Epithelial cell of proximal tubule (primary cell): Measurements from ENCODE around the gene PCCA. TPM values are rescaled to one million over a fixed set of nuclear protein-coding genes. Genes with fewer than 3 reads are reported as not detected.

Experiments used
- DNase-seq: peaks from one replicate; pipeline ENCODE4 v3.0.0-alpha.2; 2011; ENCODE audit warnings: low read depth
- H3K4me3 ChIP-seq: 2 replicates; pipeline ENCODE4 v1.5.1; 2011; ENCODE audit warnings: low read depth, mild to moderate bottlenecking, low read length
- total RNA-seq: library from RNA; depleted of rRNA; stranded (reverse); fragments of >200 nt; gene quantifications from 2 replicates; pipeline ENCODE4 v1.2.3, GENCODE V29; 2015
- TF ChIP-seq, protein P1 (sequence below): conservative IDR thresholded peaks from 2 replicates; pipeline ENCODE4 v1.5.1; 2012; ENCODE audit warnings: low read depth, mild to moderate bottlenecking, low read length

The PCCA gene
- total RNA-seq, 1 donor from 2014 or later: 17.8 TPM

DNA sequence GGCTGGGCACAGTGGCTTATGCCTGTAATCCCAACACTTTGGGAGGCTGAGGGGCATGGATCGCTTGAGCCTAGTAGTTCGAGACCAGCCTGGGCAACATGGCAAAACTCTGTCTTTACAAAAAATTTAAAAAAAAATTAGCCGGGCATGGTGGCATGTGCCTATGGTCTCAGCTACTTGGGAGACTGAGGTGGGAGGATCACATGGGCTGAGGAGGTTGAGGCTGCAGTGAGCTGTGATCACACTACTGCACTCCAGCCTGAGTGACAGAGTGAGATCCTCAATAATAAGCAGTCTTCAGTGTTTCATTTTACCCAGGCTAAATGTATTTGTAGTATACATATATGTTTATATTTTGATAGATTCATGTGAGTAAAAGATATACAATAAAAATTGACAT lies 414.7 kb downstream of the PCCA start:
- no peak for DNase-seq
- TF ChIP-seq, protein P1, sequence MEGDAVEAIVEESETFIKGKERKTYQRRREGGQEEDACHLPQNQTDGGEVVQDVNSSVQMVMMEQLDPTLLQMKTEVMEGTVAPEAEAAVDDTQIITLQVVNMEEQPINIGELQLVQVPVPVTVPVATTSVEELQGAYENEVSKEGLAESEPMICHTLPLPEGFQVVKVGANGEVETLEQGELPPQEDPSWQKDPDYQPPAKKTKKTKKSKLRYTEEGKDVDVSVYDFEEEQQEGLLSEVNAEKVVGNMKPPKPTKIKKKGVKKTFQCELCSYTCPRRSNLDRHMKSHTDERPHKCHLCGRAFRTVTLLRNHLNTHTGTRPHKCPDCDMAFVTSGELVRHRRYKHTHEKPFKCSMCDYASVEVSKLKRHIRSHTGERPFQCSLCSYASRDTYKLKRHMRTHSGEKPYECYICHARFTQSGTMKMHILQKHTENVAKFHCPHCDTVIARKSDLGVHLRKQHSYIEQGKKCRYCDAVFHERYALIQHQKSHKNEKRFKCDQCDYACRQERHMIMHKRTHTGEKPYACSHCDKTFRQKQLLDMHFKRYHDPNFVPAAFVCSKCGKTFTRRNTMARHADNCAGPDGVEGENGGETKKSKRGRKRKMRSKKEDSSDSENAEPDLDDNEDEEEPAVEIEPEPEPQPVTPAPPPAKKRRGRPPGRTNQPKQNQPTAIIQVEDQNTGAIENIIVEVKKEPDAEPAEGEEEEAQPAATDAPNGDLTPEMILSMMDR: no peak
- H3K4me3 ChIP-seq: no peak overlapping the region

- TF ChIP-seq, protein P1: no peak
- no peak overlapping the region for H3K4me3 ChIP-seq
- DNase-seq: no peak
Observed at GRCh38 chr13:100506154-100506553, 417.3 kb downstream of the PCCA start.

GRCh38 chr13:100506600-100507422 lies 417.9 kb downstream of the PCCA start:
- TF ChIP-seq, protein P1: no peak
- DNase-seq: no peak
- no peak overlapping the region for H3K4me3 ChIP-seq

GRCh38 chr13:100508455-100508854 lies 419.6 kb downstream of the PCCA start:
- no peak overlapping the region for H3K4me3 ChIP-seq
- no peak for DNase-seq
- TF ChIP-seq, protein P1: no peak

GRCh38 chr13:100508996-100509395 lies 420.1 kb downstream of the PCCA start:
- no peak for DNase-seq
- H3K4me3 ChIP-seq: no peak overlapping the region
- TF ChIP-seq, protein P1: no peak

GRCh38 chr13:100510208-100510957 lies 421.5 kb downstream of the PCCA start:
- TF ChIP-seq, protein P1: no peak
- DNase-seq: no peak
- no peak overlapping the region for H3K4me3 ChIP-seq

DNA sequence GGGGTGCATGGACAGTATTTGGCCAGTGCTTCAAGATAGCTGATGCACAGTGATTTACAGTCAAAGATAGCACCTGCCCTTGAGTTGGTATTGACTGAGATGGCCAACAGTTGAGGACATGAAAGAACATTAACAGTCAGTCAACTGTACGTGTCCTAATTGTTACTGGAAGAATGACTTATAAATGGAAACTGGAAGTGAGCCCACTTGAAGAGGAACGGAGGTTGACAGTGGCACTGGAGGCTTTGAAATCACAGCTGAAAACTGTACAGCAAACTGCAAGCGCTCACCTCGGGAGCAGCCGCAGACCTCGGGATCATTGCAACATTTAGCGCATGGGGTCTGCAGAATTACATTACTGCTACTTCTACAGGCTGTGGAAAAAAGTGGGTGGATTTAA lies 422.6 kb downstream of the PCCA start:
- no peak for DNase-seq
- TF ChIP-seq, protein P1: no peak
- H3K4me3 ChIP-seq: no peak overlapping the region
